Keratinocyte (primary cell): ENCODE data around the gene PDE12. TPM values are rescaled to one million over a fixed set of nuclear protein-coding genes. Genes with fewer than 3 reads are reported as not detected.
"Not testable (repeated sequence)": the region's sequence is repeated elsewhere in the genome, so short reads cannot be mapped to it uniquely, and the experiment has no call there.

Source experiments
- DNase-seq: peaks from one replicate; pipeline ENCODE4 v3.0.0-alpha.2; 2011; ENCODE audit warnings: low read depth, missing footprints, low spot score
- FAIRE-seq: peaks from 2 replicates; lab custom pipeline; 2011; peaks lifted over from hg19 to GRCh38; lab: Jason Lieb, UNC
- H2AFZ ChIP-seq: 2 replicates; pipeline ENCODE4 v1.6.0; 2012; ENCODE audit warnings: low read length, control low read depth, inconsistent platforms; ENCODE audit not compliant: control insufficient read depth
- H3K27ac ChIP-seq: 2 replicates; pipeline ENCODE4 v1.5.1; 2011; ENCODE audit warnings: low read length; ENCODE audit not compliant: control insufficient read depth, insufficient read depth
- H3K27me3 ChIP-seq: 3 replicates; pipeline ENCODE4 v1.6.0; 2011; ENCODE audit warnings: low read length; ENCODE audit not compliant: control insufficient read depth, insufficient read depth; ENCODE audit errors: extremely low read depth
- H3K36me3 ChIP-seq, 2 experiments: 2 replicates in 1 of 2; 3 replicates in 1 of 2; pipeline ENCODE4 v1.5.1; 2011; ENCODE audit warnings: low read length in 2 of 2, mild to moderate bottlenecking in 1 of 2; ENCODE audit not compliant: control insufficient read depth in 2 of 2, insufficient read depth in 2 of 2; ENCODE audit errors: extremely low read depth in 1 of 2
- H3K4me1 ChIP-seq: 3 replicates; pipeline ENCODE4 v1.5.1; 2011; ENCODE audit warnings: low read length; ENCODE audit not compliant: control insufficient read depth, insufficient read depth; ENCODE audit errors: extremely low read depth
- H3K4me2 ChIP-seq: 3 replicates; pipeline ENCODE4 v1.6.0; 2011; ENCODE audit warnings: low read depth, low read length; ENCODE audit not compliant: control insufficient read depth, insufficient read depth; ENCODE audit errors: extremely low read depth
- H3K4me3 ChIP-seq, 3 experiments: fragments of 200-600 bp in 1 of 3; sonication (generic) in 1 of 3; 2 replicates in 2 of 3; 3 replicates in 1 of 3; pipeline ENCODE4 v1.5.1; 2011 to 2016; ENCODE audit warnings: low read length in 3 of 3, mild to moderate bottlenecking in 3 of 3, control low read depth in 2 of 3, inconsistent platforms in 1 of 3, low read depth in 1 of 3, mixed read lengths in 1 of 3, mixed run types in 1 of 3, moderate library complexity in 1 of 3; ENCODE audit not compliant: control insufficient read depth in 2 of 3, insufficient read depth in 2 of 3; ENCODE audit errors: extremely low read depth in 1 of 3
- H3K79me2 ChIP-seq: 2 replicates; pipeline ENCODE4 v1.6.0; 2012; ENCODE audit warnings: low read length; ENCODE audit not compliant: control insufficient read depth, insufficient read depth
- H3K9ac ChIP-seq: 3 replicates; pipeline ENCODE4 v1.6.0; 2011; ENCODE audit warnings: low read length; ENCODE audit not compliant: control insufficient read depth, insufficient read depth; ENCODE audit errors: extremely low read depth
- H3K9me1 ChIP-seq: 3 replicates; pipeline ENCODE4 v1.6.0; 2011; ENCODE audit warnings: low read length; ENCODE audit not compliant: control insufficient read depth, insufficient read depth; ENCODE audit errors: extremely low read depth
- H3K9me3 ChIP-seq: 2 replicates; pipeline ENCODE4 v1.5.1; 2012; ENCODE audit warnings: low read depth, low read length; ENCODE audit not compliant: control insufficient read depth
- H4K20me1 ChIP-seq: 3 replicates; pipeline ENCODE4 v1.6.0; 2011; ENCODE audit warnings: low read length; ENCODE audit not compliant: control insufficient read depth, insufficient read depth; ENCODE audit errors: extremely low read depth
- EZH2 ChIP-seq: IDR thresholded peaks from one replicate; pipeline ENCODE4 v1.6.1; 2012; ENCODE audit warnings: inconsistent platforms, mild to moderate bottlenecking, low read length, moderate library complexity
- dilution Hi-C: fragments of 300-500 bp; cut with MboI; formaldehyde crosslinking; loops from one replicate; pipeline ENCODE4 v1.7.0; 2020; ENCODE audit warnings: low sequenced_read_pairs; ENCODE audit not compliant: extremely low pct_ligation_motif_present
- polyA plus RNA-seq, 5 experiments: library from polyadenylated mRNA; depleted of rRNA in 3 of 5; stranded (reverse) in 3 of 5; stranded (forward) in 1 of 5; unstranded in 1 of 5; fragments of >200 nt; gene quantifications; 1 replicate in 1 of 5; 2 replicates in 3 of 5; 3 replicates in 1 of 5; pipeline versions ENCODE4 v1.2.1 to v1.2.3, GENCODE V29; 2011 to 2012; ENCODE audit warnings: missing spikeins in 2 of 5, low read depth in 1 of 5, low replicate concordance in 1 of 5
- TF ChIP-seq, protein P1 (sequence below), 3 experiments: IDR thresholded peaks in 1 of 3; conservative IDR thresholded peaks in 1 of 3; optimal IDR thresholded peaks in 1 of 3; 2 replicates in 2 of 3; 3 replicates in 1 of 3; pipeline versions ENCODE3 to v1.5.1; 2011; ENCODE audit warnings: low read length in 3 of 3, mild to moderate bottlenecking in 3 of 3, moderate library complexity in 2 of 3, control low read depth in 1 of 3, inconsistent platforms in 1 of 3; ENCODE audit not compliant: insufficient read depth in 2 of 3; ENCODE audit errors: extremely low read depth in 1 of 3

The PDE12 gene
- polyA plus RNA-seq, 1 donor (not counting 4 experiments of a cell fraction or from before 2014, with no cell fraction given) = 15.2 TPM

DNA sequence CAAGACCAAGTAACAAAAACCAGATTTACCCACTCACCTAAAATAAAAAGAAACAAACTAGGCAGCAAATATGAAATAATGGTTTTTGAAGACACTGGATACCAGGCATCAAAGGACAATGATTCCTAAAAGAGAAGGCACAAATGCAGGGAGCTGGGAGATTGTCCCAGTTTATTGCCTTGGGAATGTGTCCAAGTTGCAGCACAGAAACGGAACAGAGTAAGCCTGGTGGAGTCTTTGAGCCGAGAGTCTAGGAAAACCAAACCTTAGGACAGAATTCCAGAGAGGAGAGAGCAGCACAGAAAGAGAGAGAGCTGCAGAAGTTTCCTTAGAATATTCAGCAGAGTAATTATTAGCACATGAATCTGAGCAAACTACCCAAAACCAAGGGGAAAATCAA lies 48.9 kb downstream of the PDE12 start:
- DNase-seq (no peak), FAIRE-seq (no peak)
- dilution Hi-C loops = no loop called here
- H2AFZ ChIP-seq = no peak overlapping the region
- no peak overlapping the region for H3K27ac ChIP-seq
- H4K20me1 ChIP-seq = no peaks in the 10 kb centered on the region
- no peaks in the 10 kb centered on the region for H3K9me1 ChIP-seq
- H3K9me3 ChIP-seq = no peaks in the 10 kb centered on the region
- no peaks in the 10 kb centered on the region for H3K27me3 ChIP-seq
- H3K36me3 ChIP-seq = no peaks in the 10 kb centered on the region
- H3K4me3 ChIP-seq = no peak overlapping the region
- no peak for TF ChIP-seq EZH2
- TF ChIP-seq, protein P1, sequence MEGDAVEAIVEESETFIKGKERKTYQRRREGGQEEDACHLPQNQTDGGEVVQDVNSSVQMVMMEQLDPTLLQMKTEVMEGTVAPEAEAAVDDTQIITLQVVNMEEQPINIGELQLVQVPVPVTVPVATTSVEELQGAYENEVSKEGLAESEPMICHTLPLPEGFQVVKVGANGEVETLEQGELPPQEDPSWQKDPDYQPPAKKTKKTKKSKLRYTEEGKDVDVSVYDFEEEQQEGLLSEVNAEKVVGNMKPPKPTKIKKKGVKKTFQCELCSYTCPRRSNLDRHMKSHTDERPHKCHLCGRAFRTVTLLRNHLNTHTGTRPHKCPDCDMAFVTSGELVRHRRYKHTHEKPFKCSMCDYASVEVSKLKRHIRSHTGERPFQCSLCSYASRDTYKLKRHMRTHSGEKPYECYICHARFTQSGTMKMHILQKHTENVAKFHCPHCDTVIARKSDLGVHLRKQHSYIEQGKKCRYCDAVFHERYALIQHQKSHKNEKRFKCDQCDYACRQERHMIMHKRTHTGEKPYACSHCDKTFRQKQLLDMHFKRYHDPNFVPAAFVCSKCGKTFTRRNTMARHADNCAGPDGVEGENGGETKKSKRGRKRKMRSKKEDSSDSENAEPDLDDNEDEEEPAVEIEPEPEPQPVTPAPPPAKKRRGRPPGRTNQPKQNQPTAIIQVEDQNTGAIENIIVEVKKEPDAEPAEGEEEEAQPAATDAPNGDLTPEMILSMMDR (optimal IDR thresholded peaks at IDR 0.05 in 1 of 3, IDR thresholded peaks at IDR 0.05 in 1 of 3, conservative IDR thresholded peaks at IDR 0.05 in 1 of 3; ENCODE audit: extremely low read depth in 1 of 3, insufficient read depth in 2 of 3, low read length in 3 of 3) = no peak
- no peak overlapping the region for H3K9ac ChIP-seq
- H3K4me2 ChIP-seq = no peak overlapping the region
- no peaks in the 10 kb centered on the region for H3K79me2 ChIP-seq
- no peaks in the 10 kb centered on the region for H3K4me1 ChIP-seq

DNA sequence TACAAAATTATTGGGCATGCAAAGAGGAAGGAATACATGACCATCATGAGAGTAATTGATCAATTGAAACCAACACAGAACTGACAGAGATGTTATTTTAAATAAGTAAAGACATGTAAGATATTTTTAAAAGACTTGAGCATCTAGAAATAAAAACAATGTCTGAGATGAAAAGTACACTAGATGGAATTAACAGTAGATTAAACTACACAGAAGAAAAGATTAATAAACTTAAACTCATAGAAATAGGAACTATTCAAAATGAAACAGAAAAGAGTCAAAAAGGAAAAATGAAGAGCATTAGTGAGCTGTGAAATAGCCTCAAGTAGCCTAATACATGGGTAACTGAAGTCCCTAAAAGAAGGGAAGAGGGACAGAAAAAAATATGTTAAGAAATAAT lies 49.6 kb downstream of the PDE12 start:
- Histone ChIP-seq H4K20me1 (no peaks in the 10 kb centered on the region), H3K4me1 (no peaks in the 10 kb centered on the region), H3K79me2 (no peaks in the 10 kb centered on the region), H3K9ac (no peak overlapping the region), H3K4me2 (no peak overlapping the region), H3K27ac (no peak overlapping the region), H3K9me3 (no peaks in the 10 kb centered on the region), H3K36me3 (no peaks in the 10 kb centered on the region), H3K27me3 (no peaks in the 10 kb centered on the region), H2AFZ (no peak overlapping the region), H3K9me1 (no peaks in the 10 kb centered on the region), H3K4me3 (no peak overlapping the region)
- DNase-seq (no peak), FAIRE-seq (no peak)
- no peak for TF ChIP-seq EZH2
- TF ChIP-seq, protein P1 (optimal IDR thresholded peaks at IDR 0.05 in 1 of 3, IDR thresholded peaks at IDR 0.05 in 1 of 3, conservative IDR thresholded peaks at IDR 0.05 in 1 of 3; ENCODE audit: extremely low read depth in 1 of 3, insufficient read depth in 2 of 3, low read length in 3 of 3) = no peak
- dilution Hi-C loops = no loop called here

DNA sequence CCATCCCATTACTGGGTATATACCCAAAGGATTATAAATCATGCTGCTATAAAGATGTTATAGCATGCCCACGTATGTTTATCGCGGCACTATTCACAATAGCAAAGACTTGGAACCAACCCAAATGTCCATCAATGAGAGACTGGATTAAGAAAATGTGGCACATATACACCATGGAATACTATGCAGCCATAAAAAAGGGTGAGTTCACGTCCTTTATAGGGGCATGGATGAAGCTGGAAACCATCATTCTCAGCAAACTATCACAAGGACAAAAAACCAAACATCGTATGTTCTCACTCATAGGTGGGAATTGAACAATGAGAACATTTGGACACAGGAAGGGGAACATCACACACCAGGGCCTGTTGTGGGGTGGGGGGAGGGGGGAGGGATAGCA lies 55.8 kb downstream of the PDE12 start:
- H3K4me2 ChIP-seq, H4K20me1 ChIP-seq, H3K79me2 ChIP-seq, H3K9me1 ChIP-seq, H2AFZ ChIP-seq, H3K27ac ChIP-seq, dilution Hi-C loops, DNase-seq, H3K9ac ChIP-seq, FAIRE-seq, H3K27me3 ChIP-seq, H3K4me1 ChIP-seq, H3K9me3 ChIP-seq, H3K36me3 ChIP-seq, H3K4me3 ChIP-seq: not testable (repeated sequence)
